Measurements from ENCODE around the gene PLCB4. TPM values are rescaled to one million over a fixed set of nuclear protein-coding genes. Genes with fewer than 3 reads are reported as not detected.

The PLCB4 gene
- total RNA-seq, 1 experiment from 2014 or later = 10.1 TPM

GRCh38 chr20:9186396-9186795, 117.5 kb downstream of the PLCB4 start:
- Histone ChIP-seq H3K27ac (ENCODE audit: insufficient read length, low read depth, low read length) (no peak overlapping the region), H3K56ac (ENCODE audit: insufficient read length, low read depth, low read length) (no peak overlapping the region), H2BK12ac (ENCODE audit: insufficient read length, low read depth, low read length) (no peak overlapping the region), H3K79me2 (ENCODE audit: insufficient read depth, low read length) (no peaks in the 10 kb centered on the region; the same call in 1 of the 2 replicates), H3K27me3 (ENCODE audit: insufficient read depth, low read length) (no peaks in the 10 kb centered on the region), H3K23me2 (ENCODE audit: insufficient read length, low read depth, low read length, poor library complexity, severe bottlenecking) (no peaks in the 10 kb centered on the region), H2BK20ac (ENCODE audit: low read depth, low read length, poor library complexity, severe bottlenecking) (no peak overlapping the region), H2BK120ac (ENCODE audit: low read depth, low read length, poor library complexity, severe bottlenecking) (no peak overlapping the region), H3K79me1 (ENCODE audit: insufficient read depth, low read depth, low read length, poor library complexity, severe bottlenecking) (no peaks in the 10 kb centered on the region), H3K14ac (ENCODE audit: insufficient read depth, low read length) (no peak overlapping the region), H2BK15ac (ENCODE audit: low read depth, low read length) (no peak overlapping the region), H3T11ph (ENCODE audit: low read length) (no peak overlapping the region), H4K91ac (ENCODE audit: insufficient read length, low read depth, low read length) (no peak overlapping the region), H2AK5ac (ENCODE audit: insufficient read length, low read length) (no peak overlapping the region), H3K9me3 (ENCODE audit: control insufficient read depth, low read depth, low read length) (no peaks in the 10 kb centered on the region), H3K9ac (ENCODE audit: extremely low read depth, insufficient read length, low read length) (no peak overlapping the region), H3K4me1 (ENCODE audit: insufficient read depth, low read length) (peaks cover 3% of the 10 kb centered on the region; the same call in 1 of the 2 replicates), H2BK5ac (ENCODE audit: insufficient read length, low read length) (no peak overlapping the region), H3K4me2 (ENCODE audit: insufficient read depth, insufficient read length, low read length) (no peak overlapping the region), H4K8ac (replicated peaks; ENCODE audit: insufficient read length, low read depth, low read length) (no peak overlapping the region), H3K23ac (ENCODE audit: insufficient read length, low read depth, low read length) (no peak overlapping the region), H3K18ac (ENCODE audit: insufficient read length, low read depth, low read length) (no peak overlapping the region), H2AFZ (ENCODE audit: low read length) (no peak overlapping the region), H4K20me1 (ENCODE audit: control insufficient read depth, insufficient read depth, insufficient read length) (no peaks in the 10 kb centered on the region), H4K5ac (ENCODE audit: insufficient read length, low read depth, low read length) (no peak overlapping the region), H3K4ac (ENCODE audit: low read depth, low read length) (no peak overlapping the region)
- Mint-ChIP-seq H3K9me3 (no peaks in the 10 kb centered on the region; a peak in 1 of 5 replicates), H3K4me1 (peaks cover 20 to 23% of the 10 kb centered on the region in 2 experiments), H3K27me3 (ENCODE audit: low read depth) (peaks cover 2% of the 10 kb centered on the region; the same call in 1 of the 2 replicates), H3K4me3 (no peak overlapping the region), H3K27ac (peak overlapping the region in 2 of 3 experiments; percentile 36 to 46; a peak in 2 of 7 replicates), H3K36me3 (ENCODE audit: insufficient read depth in 1 of 3, low read depth in 3 of 3) (peaks cover under 1 to 6% (median 2%) of the 10 kb centered on the region in 3 experiments; a peak in 5 of 7 replicates)
- TF ChIP-seq CTCF (conservative IDR thresholded peaks at IDR 0.05) = no peak
- no peak for DNase-seq
- no CpG with 5 or more reads among the region's 5 CpGs for WGBS (ENCODE audit: extremely low coverage, insufficient read length, low lambda C conversion rate)
